Activated CD4-positive, alpha-beta memory T cell treated with anti-CD3 and anti-CD28 coated beads for 36 hours (primary cell): ENCODE data around the gene ATG2A. TPM values are rescaled to one million over a fixed set of nuclear protein-coding genes. Genes with fewer than 3 reads are reported as not detected.
A peak's percentile ranks its signal among the peaks of the same experiment; 100 is the strongest.

Experiments
- CTCF ChIA-PET: fragments of 350-600 bp; sonication (Branson Sonifier 250); formaldehyde crosslinking; loops from one replicate; lab custom pipeline; 2021; ENCODE audit warnings: antibody characterized with exemption, inconsistent platforms; lab: Charles Lee
- POLR2A ChIA-PET: fragments of 350-600 bp; sonication (Branson Sonifier 250); formaldehyde crosslinking; loops from one replicate; lab custom pipeline; 2021; ENCODE audit warnings: antibody characterized with exemption; lab: Charles Lee
- DNase-seq: peaks from one replicate; pipeline ENCODE4 v3.0.0-alpha.2; 2020
- H3K27ac Mint-ChIP-seq: one replicate; pipeline ENCODE4 v1.8.0; 2021; ENCODE audit warnings: mixed read lengths
- H3K27me3 Mint-ChIP-seq: one replicate; pipeline ENCODE4 v1.8.0; 2021; ENCODE audit warnings: mixed read lengths
- H3K36me3 Mint-ChIP-seq: one replicate; pipeline ENCODE4 v1.8.0; 2021; ENCODE audit warnings: mixed read lengths
- H3K4me1 Mint-ChIP-seq: one replicate; pipeline ENCODE4 v1.8.0; 2021; ENCODE audit warnings: low read depth, mixed read lengths
- H3K4me3 Mint-ChIP-seq: one replicate; pipeline ENCODE4 v1.8.0; 2021; ENCODE audit warnings: mild to moderate bottlenecking, mixed read lengths
- H3K9me3 Mint-ChIP-seq: one replicate; pipeline ENCODE4 v1.8.0; 2021; ENCODE audit warnings: mixed read lengths
- intact Hi-C: fragments of 100-400 bp; cut with micrococcal nuclease; formaldehyde crosslinking; loops from one replicate; pipeline ENCODE4 v1.15.1; 2023
- total RNA-seq, 2 experiments: library from RNA; stranded (reverse); gene quantifications; one replicate each; pipeline ENCODE4 v1.2.3, GENCODE V29; 2021

ATG2A gene
- total RNA-seq, 2 experiments from 2014 or later, result 20.2 to 20.5 TPM

- intact Hi-C loops, result loop anchor here (5.0 kb wide), 1 partner anchor 104 kb away; the partner anchor contains the start of gene MAJIN
- H3K36me3 Mint-ChIP-seq, result peaks cover 47% of the 10 kb centered on the region
- H3K27ac Mint-ChIP-seq, result peak overlapping the region; percentile 85
- H3K27me3 Mint-ChIP-seq, result no peaks in the 10 kb centered on the region
- peak overlapping the region; percentile 39 for H3K4me3 Mint-ChIP-seq
- DNase-seq, result peak; percentile 57
- POLR2A ChIA-PET, result interaction anchor here (0.6 to 20.4 kb wide), 6 partner anchors 9 to 243 kb away, joined by 3 to 460 read pairs (median 21); partner anchors contain the start of genes EHD1 and SF1
- CTCF ChIA-PET, result interaction anchor here (3.4 to 29.1 kb wide), 3 partner anchors 9 to 19 kb away, joined by 43 to 1198 read pairs (median 328); partner anchors contain the start of genes CDC42BPG and EHD1
- peaks cover 9% of the 10 kb centered on the region for H3K9me3 Mint-ChIP-seq
- peaks cover 96% of the 10 kb centered on the region for H3K4me1 Mint-ChIP-seq
Measured at GRCh38 chr11:64867748-64868462, 49.1 kb downstream of the ATG2A start.

GRCh38 chr11:64866173-64866491 lies 50.9 kb downstream of the ATG2A start:
- Mint-ChIP-seq H3K27me3 (no peaks in the 10 kb centered on the region), H3K9me3 (peaks cover 9% of the 10 kb centered on the region), H3K4me1 (peaks cover 94% of the 10 kb centered on the region), H3K27ac (peak overlapping the region; percentile 96), H3K4me3 (peak overlapping the region; percentile 67), H3K36me3 (peaks cover 37% of the 10 kb centered on the region)
- POLR2A ChIA-PET, result interaction anchor here (3.2 to 20.4 kb wide), 3 partner anchors 12 to 18 kb away, joined by 21 to 460 read pairs (median 67); partner anchors contain the start of gene EHD1
- CTCF ChIA-PET, result interaction anchor here (0.9 to 29.1 kb wide), 3 partner anchors 16 to 110 kb away, joined by 3 to 1198 read pairs (median 328); partner anchors contain the start of genes CDC42BPG and EHD1
- intact Hi-C loops, result loop anchor here (5.0 kb wide), 1 partner anchor 106 kb away; the partner anchor contains the start of gene MAJIN
- DNase-seq, result no peak

GRCh38 chr11:64865286-64866172 lies 51.5 kb downstream of the ATG2A start:
- Mint-ChIP-seq H3K36me3 (peaks cover 38% of the 10 kb centered on the region), H3K9me3 (peaks cover 9% of the 10 kb centered on the region), H3K4me1 (peaks cover 93% of the 10 kb centered on the region), H3K27ac (peak overlapping the region; percentile 96), H3K4me3 (peak overlapping the region; percentile 67), H3K27me3 (no peaks in the 10 kb centered on the region)
- CTCF ChIA-PET, result interaction anchor here (0.6 to 29.1 kb wide), 4 partner anchors 15 to 598 kb away, joined by 3 to 1198 read pairs (median 166); partner anchors contain the start of genes CDC42BPG and EHD1
- DNase-seq, result peak; percentile 78
- POLR2A ChIA-PET, result interaction anchor here (0.6 to 20.4 kb wide), 8 partner anchors 12 to 555 kb away, joined by 3 to 460 read pairs (median 3); partner anchors contain the start of genes ARL2 and EHD1
- intact Hi-C loops, result loop anchor here (1.0 to 5.0 kb wide), 4 partner anchors 9 to 107 kb away; partner anchors contain the start of gene MAJIN

DNA sequence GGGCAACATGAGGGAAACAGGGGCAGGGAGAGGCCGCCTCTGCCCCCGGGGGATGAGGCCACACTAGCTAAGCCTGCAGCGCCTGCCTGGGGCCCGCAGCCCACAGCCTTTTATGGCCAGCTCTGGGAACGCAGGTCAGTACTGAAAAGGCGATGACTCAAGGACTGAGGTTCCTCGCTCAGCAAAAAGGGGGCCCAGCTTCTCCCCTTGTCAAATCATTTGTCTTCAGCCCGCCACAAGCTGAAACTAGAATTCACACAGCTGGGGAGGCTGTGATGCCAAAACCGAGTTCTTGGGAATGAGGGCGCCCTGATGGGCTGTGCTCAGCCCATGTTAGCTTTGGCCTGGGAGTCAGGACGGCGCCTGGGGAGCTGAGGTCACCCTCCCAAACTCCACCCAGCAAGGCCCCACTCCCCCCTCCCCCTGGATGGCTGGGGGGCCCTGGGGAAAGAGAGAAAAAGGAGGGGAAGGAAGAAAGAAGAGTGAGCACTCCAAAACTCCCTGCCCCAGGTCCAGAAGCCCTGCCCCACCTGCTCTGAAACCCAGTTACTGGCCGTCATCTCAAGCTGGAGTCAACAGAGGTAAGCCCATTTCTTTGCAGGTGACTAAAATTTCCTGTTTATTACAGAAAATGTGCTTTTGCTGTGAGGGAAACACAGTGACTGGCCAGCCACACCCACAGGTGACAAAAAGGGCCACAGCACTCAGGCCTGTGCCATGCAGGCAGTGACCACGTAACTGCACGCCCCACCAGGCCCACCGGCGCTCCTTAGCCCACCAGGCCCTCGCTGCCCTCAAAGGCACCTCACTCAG lies 52.3 kb downstream of the ATG2A start:
- H3K9me3 Mint-ChIP-seq, result peaks cover 9% of the 10 kb centered on the region
- no peaks in the 10 kb centered on the region for H3K27me3 Mint-ChIP-seq
- peak; percentile 90 for DNase-seq
- peak overlapping the region; percentile 96 for H3K27ac Mint-ChIP-seq
- intact Hi-C loops, result loop anchor here (1.0 to 5.0 kb wide), 4 partner anchors 8 to 108 kb away; partner anchors contain the start of gene MAJIN
- ChIA-PET CTCF (interaction anchor here (0.6 to 29.1 kb wide), 4 partner anchors 15 to 597 kb away, joined by 3 to 1198 read pairs (median 168); partner anchors contain the start of genes ARL2, CDC42BPG and EHD1), POLR2A (interaction anchor here (0.6 to 20.4 kb wide), 11 partner anchors 11 to 556 kb away, joined by 3 to 460 read pairs (median 3); partner anchors contain the start of genes ARL2, EHD1 and VPS51)
- H3K4me3 Mint-ChIP-seq, result peak overlapping the region; percentile 67
- H3K4me1 Mint-ChIP-seq, result peaks cover 93% of the 10 kb centered on the region
- H3K36me3 Mint-ChIP-seq, result peaks cover 41% of the 10 kb centered on the region

DNA sequence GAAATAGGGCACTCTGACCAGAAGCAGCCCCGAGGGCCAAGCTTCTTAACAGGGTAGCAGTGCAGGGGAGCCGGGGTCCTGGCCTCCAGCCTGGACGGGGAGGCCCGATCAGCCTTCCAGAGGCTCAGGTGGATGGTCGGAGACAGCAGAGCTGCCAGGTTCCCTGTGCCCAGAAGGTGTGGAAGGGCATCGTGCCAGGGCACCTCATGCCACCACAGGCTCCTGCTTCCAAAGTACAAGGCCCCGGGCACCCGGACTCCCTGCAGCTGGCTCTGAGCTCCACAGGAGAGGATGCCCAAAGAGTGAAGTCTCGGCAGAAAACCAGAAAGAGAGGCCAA lies 52.9 kb downstream of the ATG2A start:
- H3K4me3 Mint-ChIP-seq, result peak overlapping the region; percentile 67
- CTCF ChIA-PET, result interaction anchor here (1.9 to 29.1 kb wide), 3 partner anchors 14 to 151 kb away, joined by 8 to 1198 read pairs (median 328); partner anchors contain the start of genes ARL2, CDC42BPG and EHD1
- POLR2A ChIA-PET, result interaction anchor here (0.6 to 20.4 kb wide), 7 partner anchors 10 to 232 kb away, joined by 3 to 460 read pairs (median 3); partner anchors contain the start of genes EHD1 and VPS51
- H3K4me1 Mint-ChIP-seq, result peaks cover 92% of the 10 kb centered on the region
- intact Hi-C loops, result loop anchor here (2.0 kb wide), 1 partner anchor 13 kb away; no protein-coding TSS in a partner anchor
- peaks cover 45% of the 10 kb centered on the region for H3K36me3 Mint-ChIP-seq
- peak overlapping the region; percentile 96 for H3K27ac Mint-ChIP-seq
- no peaks in the 10 kb centered on the region for H3K27me3 Mint-ChIP-seq
- DNase-seq, result no peak
- peaks cover 9% of the 10 kb centered on the region for H3K9me3 Mint-ChIP-seq

GRCh38 chr11:64863391-64864060 lies 53.5 kb downstream of the ATG2A start:
- Mint-ChIP-seq H3K27ac (peak overlapping the region; percentile 96), H3K36me3 (peaks cover 48% of the 10 kb centered on the region), H3K4me1 (peaks cover 92% of the 10 kb centered on the region), H3K4me3 (peak overlapping the region; percentile 67), H3K9me3 (peaks cover 9% of the 10 kb centered on the region), H3K27me3 (no peaks in the 10 kb centered on the region)
- intact Hi-C loops, result loop anchor here (2.0 kb wide), 1 partner anchor 13 kb away; no protein-coding TSS in a partner anchor
- DNase-seq, result no peak
- ChIA-PET POLR2A (interaction anchor here (0.6 to 20.4 kb wide), 6 partner anchors 10 to 233 kb away, joined by 3 to 460 read pairs (median 12); partner anchors contain the start of genes EHD1 and VPS51), CTCF (interaction anchor here (1.5 to 29.1 kb wide), 4 partner anchors 13 to 254 kb away, joined by 3 to 1198 read pairs (median 168); partner anchors contain the start of genes ARL2, CDC42BPG, EHD1 and ZNHIT2)

- DNase-seq, result no peak
- POLR2A ChIA-PET, result interaction anchor here (3.5 to 20.4 kb wide), 2 partner anchors 15 to 16 kb away, joined by 21 to 460 read pairs; partner anchors contain the start of gene EHD1
- Mint-ChIP-seq H3K27me3 (no peaks in the 10 kb centered on the region), H3K4me3 (peak overlapping the region; percentile 39), H3K9me3 (peaks cover 9% of the 10 kb centered on the region), H3K36me3 (peaks cover 46% of the 10 kb centered on the region), H3K27ac (peak overlapping the region; percentile 96), H3K4me1 (peaks cover 92% of the 10 kb centered on the region)
- CTCF ChIA-PET, result interaction anchor here (1.5 to 29.1 kb wide), 4 partner anchors 13 to 254 kb away, joined by 3 to 1198 read pairs (median 168); partner anchors contain the start of genes ARL2, CDC42BPG, EHD1 and ZNHIT2
- intact Hi-C loops, result no loop called here
Measured at GRCh38 chr11:64862987-64863390, 54.0 kb downstream of the ATG2A start.

DNA sequence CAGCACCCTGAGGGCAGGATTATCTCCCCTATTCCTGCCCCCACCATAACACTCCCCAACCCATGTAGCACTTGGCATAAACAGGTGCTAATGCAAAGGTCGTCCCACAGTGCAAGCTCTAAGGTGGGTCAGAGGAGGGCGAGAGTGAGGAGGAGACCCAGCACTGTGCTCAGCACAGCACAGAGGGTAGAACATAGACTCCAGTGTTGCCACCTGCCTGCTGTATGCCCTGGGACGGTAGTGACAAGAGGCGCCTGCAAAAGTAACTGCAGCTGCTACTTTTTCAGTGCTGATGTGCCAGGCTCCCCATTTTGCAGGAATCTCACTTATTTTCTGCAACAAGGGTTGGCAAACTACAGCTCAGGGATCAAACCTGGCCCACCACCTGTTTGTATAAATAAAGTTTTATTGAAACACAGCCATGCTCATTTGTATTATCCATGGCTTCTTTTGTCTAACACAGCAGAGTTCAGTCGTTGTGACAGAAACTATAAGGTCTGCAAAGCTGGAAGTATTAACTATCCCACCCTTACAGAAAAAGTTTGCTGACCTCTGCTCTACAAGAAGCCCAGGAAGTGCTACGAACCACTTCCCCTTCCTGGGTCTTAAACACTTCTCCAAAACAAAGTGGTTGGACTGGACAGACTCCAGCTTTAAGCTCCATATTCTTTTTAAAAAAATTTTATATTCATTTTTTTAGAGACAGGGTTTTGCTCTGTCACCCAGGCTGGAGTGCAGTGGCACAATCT lies 55.6 kb downstream of the ATG2A start:
- Mint-ChIP-seq H3K4me1 (peaks cover 92% of the 10 kb centered on the region), H3K27ac (peak overlapping the region; percentile 96), H3K4me3 (peak overlapping the region; percentile 56), H3K36me3 (peaks cover 46% of the 10 kb centered on the region), H3K9me3 (peaks cover 6% of the 10 kb centered on the region), H3K27me3 (no peaks in the 10 kb centered on the region)
- intact Hi-C loops, result no loop called here
- DNase-seq, result peak; percentile 49
- CTCF ChIA-PET, result interaction anchor here (0.7 to 29.1 kb wide), 5 partner anchors 9 to 249 kb away, joined by 3 to 1198 read pairs (median 4); partner anchors contain the start of genes ARL2, CDC42BPG and EHD1
- POLR2A ChIA-PET, result interaction anchor here (0.7 to 20.4 kb wide), 4 partner anchors 9 to 754 kb away, joined by 3 to 460 read pairs (median 6); partner anchors contain the start of genes EHD1 and PCNX3
